ENCODE data around the gene PAPPA2. TPM values are rescaled to one million over a fixed set of nuclear protein-coding genes. Genes with fewer than 3 reads are reported as not detected.

PAPPA2 gene
- total and polyA plus RNA-seq, 2 donors (not counting 1 experiment from before 2014, with no cell fraction given) = not detected

DNA sequence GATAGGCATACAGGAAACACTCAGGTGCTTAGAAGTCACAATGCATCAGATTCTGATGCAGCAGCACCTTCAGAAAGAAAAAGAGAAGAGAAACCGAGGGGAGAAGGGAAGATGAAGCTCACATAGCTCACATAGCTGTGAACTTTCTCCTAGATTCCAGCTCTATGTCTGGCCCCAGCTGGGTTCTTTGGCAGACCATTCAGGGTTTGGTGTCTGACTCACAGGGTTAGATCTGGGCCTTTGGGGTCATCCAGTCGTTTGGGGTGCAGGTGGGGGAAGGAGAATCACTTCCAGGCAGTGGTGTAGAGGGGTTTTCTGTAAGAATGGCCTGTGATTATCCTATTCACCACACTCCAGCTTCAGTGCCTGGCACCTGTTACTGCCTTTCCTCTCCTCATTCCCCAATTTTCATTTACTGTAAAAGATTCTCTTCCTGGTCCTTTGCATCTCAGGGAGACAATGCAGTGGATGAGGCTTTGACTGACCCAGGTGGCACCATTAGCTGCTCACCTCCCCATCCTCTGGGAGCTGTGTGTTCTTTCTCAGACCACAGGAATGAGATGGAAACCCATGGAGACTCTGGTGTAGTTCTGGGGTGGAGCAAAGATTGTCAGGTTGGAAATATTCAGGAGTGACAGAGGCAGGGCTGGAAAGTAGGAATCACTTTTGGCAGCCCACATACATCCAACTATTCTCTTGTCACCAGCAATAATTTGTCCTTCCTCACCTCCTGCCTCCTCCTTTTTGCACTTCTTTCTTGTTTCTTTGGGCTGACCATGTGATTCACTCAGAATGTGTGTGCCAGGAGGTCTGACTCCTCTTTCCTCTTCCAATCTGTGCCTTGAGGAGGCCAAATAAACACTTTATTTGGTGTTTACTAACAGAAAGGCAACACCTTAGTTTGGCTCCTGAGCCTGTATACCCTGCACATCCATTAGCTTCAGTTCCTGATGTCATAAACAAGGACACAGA is 103.3 kb downstream of the PAPPA2 start:
- Histone ChIP-seq H4K20me1 (ENCODE audit: control insufficient read depth, insufficient read depth, low read length, poor library complexity, severe bottlenecking) (no peaks in the 10 kb centered on the region), H3K27ac (ENCODE audit: low read length in 2 of 2) (no peak overlapping the region), H2AFZ (ENCODE audit: insufficient read depth, low read depth, low read length, poor library complexity, severe bottlenecking) (no peak overlapping the region), H3K79me2 (ENCODE audit: control insufficient read depth, insufficient read depth, low read length) (no peaks in the 10 kb centered on the region), H3K27me3 (replicated peaks in 1 of 4; ENCODE audit: control extremely low read depth in 1 of 4, control insufficient read depth in 3 of 4, insufficient read depth in 4 of 4, low read length in 3 of 4) (peaks cover 0 to 4% (median 0%) of the 10 kb centered on the region in 4 experiments), H3K4me3 (ENCODE audit: control extremely low read depth in 1 of 5, extremely low read depth in 1 of 5, insufficient read depth in 1 of 5, low read depth in 2 of 5, low read length in 4 of 5) (no peak overlapping the region), H3K9ac (ENCODE audit: low read length) (no peak overlapping the region), H3K9me3 (ENCODE audit: control extremely low read depth in 1 of 3, control insufficient read depth in 2 of 3, insufficient read depth in 1 of 3, low read length in 2 of 3) (no peaks in the 10 kb centered on the region), H3K36me3 (replicated peaks in 1 of 2; ENCODE audit: control extremely low read depth in 1 of 2, control insufficient read depth in 1 of 2, extremely low read depth in 1 of 2, insufficient read depth in 2 of 2, low read length in 1 of 2) (no peaks in the 10 kb centered on the region), H3K4me1 (ENCODE audit: control insufficient read depth in 2 of 2, insufficient read depth in 2 of 2, low read length in 2 of 2) (no peaks in the 10 kb centered on the region), H3K4me2 (replicated peaks; ENCODE audit: low read depth, low read length, poor library complexity, severe bottlenecking) (no peak overlapping the region)
- no peak for DNase-seq
- CTCF ChIA-PET = no interaction called here
- no peak overlapping the region for H3K27ac Mint-ChIP-seq
- ATAC-seq (ENCODE audit: low read depth) = no peak
- intact Hi-C loops (cut with micrococcal nuclease) = no loop called here
- H3K27me3 Mint-ChIP-seq = peaks cover 6% of the 10 kb centered on the region
- POLR2A ChIA-PET = no interaction called here
- TF ChIP-seq, protein P1, sequence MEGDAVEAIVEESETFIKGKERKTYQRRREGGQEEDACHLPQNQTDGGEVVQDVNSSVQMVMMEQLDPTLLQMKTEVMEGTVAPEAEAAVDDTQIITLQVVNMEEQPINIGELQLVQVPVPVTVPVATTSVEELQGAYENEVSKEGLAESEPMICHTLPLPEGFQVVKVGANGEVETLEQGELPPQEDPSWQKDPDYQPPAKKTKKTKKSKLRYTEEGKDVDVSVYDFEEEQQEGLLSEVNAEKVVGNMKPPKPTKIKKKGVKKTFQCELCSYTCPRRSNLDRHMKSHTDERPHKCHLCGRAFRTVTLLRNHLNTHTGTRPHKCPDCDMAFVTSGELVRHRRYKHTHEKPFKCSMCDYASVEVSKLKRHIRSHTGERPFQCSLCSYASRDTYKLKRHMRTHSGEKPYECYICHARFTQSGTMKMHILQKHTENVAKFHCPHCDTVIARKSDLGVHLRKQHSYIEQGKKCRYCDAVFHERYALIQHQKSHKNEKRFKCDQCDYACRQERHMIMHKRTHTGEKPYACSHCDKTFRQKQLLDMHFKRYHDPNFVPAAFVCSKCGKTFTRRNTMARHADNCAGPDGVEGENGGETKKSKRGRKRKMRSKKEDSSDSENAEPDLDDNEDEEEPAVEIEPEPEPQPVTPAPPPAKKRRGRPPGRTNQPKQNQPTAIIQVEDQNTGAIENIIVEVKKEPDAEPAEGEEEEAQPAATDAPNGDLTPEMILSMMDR (IDR thresholded peaks at IDR 0.05) = no peak
- TF ChIP-seq EZH2 (IDR thresholded peaks at IDR 0.05; ENCODE audit: borderline replicate concordance, insufficient read depth, low read depth, low read length, poor library complexity, severe bottlenecking) = no peak
- no peaks in the 10 kb centered on the region for H3K9me3 Mint-ChIP-seq (ENCODE audit: insufficient read depth)
- WGBS (ENCODE audit: insufficient coverage) = no CpG with 5 or more reads among the region's 2 CpGs
- no peak overlapping the region for H3K4me3 Mint-ChIP-seq
- H3K4me1 Mint-ChIP-seq = no peaks in the 10 kb centered on the region

DNA sequence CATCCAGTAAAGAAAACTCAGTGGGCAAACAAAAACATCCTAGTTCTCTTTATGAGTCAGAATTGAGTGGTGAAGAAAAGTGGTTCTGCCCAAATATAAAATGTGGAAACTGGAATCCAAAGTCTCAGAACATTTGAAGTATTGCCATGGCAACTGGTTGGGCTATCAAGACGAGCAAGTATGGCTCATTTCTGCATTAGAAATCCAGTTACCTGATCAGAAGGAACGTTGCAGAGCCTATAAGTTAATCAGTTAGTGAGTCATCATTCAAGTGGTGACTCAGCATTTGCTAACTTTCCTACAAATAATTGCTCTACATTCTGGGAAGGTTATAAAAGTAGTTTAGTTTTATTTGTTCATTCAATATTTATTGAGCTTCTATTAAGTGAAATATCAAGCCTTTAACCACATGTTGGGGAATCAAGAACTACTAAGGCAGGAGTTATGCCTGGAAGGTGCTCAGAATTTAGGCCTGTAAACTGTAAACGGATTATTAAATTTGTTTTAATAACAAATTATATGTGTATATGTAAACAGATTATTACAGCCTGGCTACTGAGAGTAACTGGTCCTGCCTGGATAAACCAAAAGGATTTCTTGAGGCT is 104.3 kb downstream of the PAPPA2 start:
- no CpG with 5 or more reads among the region's 3 CpGs for WGBS (ENCODE audit: insufficient coverage)
- Mint-ChIP-seq H3K27ac (no peak overlapping the region), H3K9me3 (ENCODE audit: insufficient read depth) (no peaks in the 10 kb centered on the region), H3K27me3 (peaks cover 6% of the 10 kb centered on the region), H3K4me3 (no peak overlapping the region), H3K4me1 (no peaks in the 10 kb centered on the region)
- DNase-seq = no peak
- no peak for ATAC-seq (ENCODE audit: low read depth)
- peaks cover 0 to 4% (median 0%) of the 10 kb centered on the region in 4 experiments for H3K27me3 ChIP-seq (replicated peaks in 1 of 4; ENCODE audit: control extremely low read depth in 1 of 4, control insufficient read depth in 3 of 4, insufficient read depth in 4 of 4, low read length in 3 of 4)
- TF ChIP-seq, protein P1 (IDR thresholded peaks at IDR 0.05) = no peak
- no peak for TF ChIP-seq EZH2 (IDR thresholded peaks at IDR 0.05; ENCODE audit: borderline replicate concordance, insufficient read depth, low read depth, low read length, poor library complexity, severe bottlenecking)
- H3K4me3 ChIP-seq (ENCODE audit: control extremely low read depth in 1 of 5, extremely low read depth in 1 of 5, insufficient read depth in 1 of 5, low read depth in 2 of 5, low read length in 4 of 5) = no peak overlapping the region
- POLR2A ChIA-PET = no interaction called here
- H3K9ac ChIP-seq (ENCODE audit: low read length) = no peak overlapping the region
- no peak overlapping the region for H2AFZ ChIP-seq (ENCODE audit: insufficient read depth, low read depth, low read length, poor library complexity, severe bottlenecking)
- intact Hi-C loops (cut with micrococcal nuclease) = no loop called here
- CTCF ChIA-PET = no interaction called here
- H3K9me3 ChIP-seq (ENCODE audit: control extremely low read depth in 1 of 3, control insufficient read depth in 2 of 3, insufficient read depth in 1 of 3, low read length in 2 of 3) = no peaks in the 10 kb centered on the region
- no peak overlapping the region for H3K27ac ChIP-seq (ENCODE audit: low read length in 2 of 2)
- no peak overlapping the region for H3K4me2 ChIP-seq (replicated peaks; ENCODE audit: low read depth, low read length, poor library complexity, severe bottlenecking)
- no peaks in the 10 kb centered on the region for H3K79me2 ChIP-seq (ENCODE audit: control insufficient read depth, insufficient read depth, low read length)
- no peaks in the 10 kb centered on the region for H3K4me1 ChIP-seq (ENCODE audit: control insufficient read depth in 2 of 2, insufficient read depth in 2 of 2, low read length in 2 of 2)
- no peaks in the 10 kb centered on the region for H4K20me1 ChIP-seq (ENCODE audit: control insufficient read depth, insufficient read depth, low read length, poor library complexity, severe bottlenecking)
- H3K36me3 ChIP-seq (replicated peaks in 1 of 2; ENCODE audit: control extremely low read depth in 1 of 2, control insufficient read depth in 1 of 2, extremely low read depth in 1 of 2, insufficient read depth in 2 of 2, low read length in 1 of 2) = no peaks in the 10 kb centered on the region

Data from B cell (primary cell).